Activated CD8-positive, alpha-beta memory T cell treated with anti-CD3 and anti-CD28 coated beads for 36 hours (primary cell): ENCODE results near the gene AAK1. TPM values are rescaled to one million over a fixed set of nuclear protein-coding genes. Genes with fewer than 3 reads are reported as not detected.
"Not testable (repeated sequence)": the region's sequence is repeated elsewhere in the genome, so short reads cannot be mapped to it uniquely, and the experiment has no call there.

Experiments used
- CTCF ChIA-PET: fragments of 350-600 bp; sonication (Branson Sonifier 250); formaldehyde crosslinking; loops from one replicate; lab custom pipeline; 2021; ENCODE audit warnings: antibody characterized with exemption; lab: Charles Lee
- POLR2A ChIA-PET: fragments of 350-600 bp; sonication (Branson Sonifier 250); formaldehyde crosslinking; loops from one replicate; lab custom pipeline; 2021; ENCODE audit warnings: antibody characterized with exemption; lab: Charles Lee
- total RNA-seq, 2 experiments: library from RNA; stranded (reverse); gene quantifications; one replicate each; pipeline ENCODE4 v1.2.3, GENCODE V29; 2021

AAK1 gene
- total RNA-seq, 2 experiments from 2014 or later = 76.9 to 77.4 TPM

- CTCF ChIA-PET = no interaction called here
- POLR2A ChIA-PET = no interaction called here
Measured at GRCh38 chr2:69615969-69616368, 27.6 kb downstream of the AAK1 start.

GRCh38 chr2:69615078-69615625 lies 28.4 kb downstream of the AAK1 start:
- ChIA-PET CTCF (interaction anchor here (1.5 kb wide), 1 partner anchor 54 kb away, joined by 3 read pairs; no protein-coding TSS in a partner anchor), POLR2A (no interaction called here)

GRCh38 chr2:69612707-69613106 lies 30.8 kb downstream of the AAK1 start:
- ChIA-PET POLR2A (no interaction called here), CTCF (no interaction called here)

GRCh38 chr2:69612200-69612599 lies 31.3 kb downstream of the AAK1 start:
- ChIA-PET POLR2A (no interaction called here), CTCF (no interaction called here)

- CTCF ChIA-PET = interaction anchor here (1.0 kb wide), 1 partner anchor 15 kb away, joined by 3 read pairs; no protein-coding TSS in a partner anchor
- POLR2A ChIA-PET = no interaction called here
Measured at GRCh38 chr2:69608109-69608508, 35.4 kb downstream of the AAK1 start.

GRCh38 chr2:69606771-69607170 lies 36.8 kb downstream of the AAK1 start:
- CTCF ChIA-PET, POLR2A ChIA-PET: not testable (repeated sequence)

GRCh38 chr2:69605284-69605683 lies 38.3 kb downstream of the AAK1 start:
- POLR2A ChIA-PET = no interaction called here
- CTCF ChIA-PET = interaction anchor here (1.4 kb wide), 1 partner anchor 40 kb away, joined by 3 read pairs; no protein-coding TSS in a partner anchor

GRCh38 chr2:69604836-69605235 lies 38.7 kb downstream of the AAK1 start:
- CTCF ChIA-PET = interaction anchor here (1.4 kb wide), 1 partner anchor 40 kb away, joined by 3 read pairs; no protein-coding TSS in a partner anchor
- POLR2A ChIA-PET = no interaction called here

GRCh38 chr2:69604026-69604678 lies 39.4 kb downstream of the AAK1 start:
- POLR2A ChIA-PET = no interaction called here
- CTCF ChIA-PET = interaction anchor here (0.9 to 1.4 kb wide), 2 partner anchors 39 to 43 kb away, joined by 3 to 4 read pairs; no protein-coding TSS in a partner anchor

- ChIA-PET CTCF (no interaction called here), POLR2A (no interaction called here)
Measured at GRCh38 chr2:69603146-69603743, 40.3 kb downstream of the AAK1 start.

GRCh38 chr2:69601179-69601612 lies 42.3 kb downstream of the AAK1 start:
- POLR2A ChIA-PET = no interaction called here

GRCh38 chr2:69600425-69600824 lies 43.1 kb downstream of the AAK1 start:
- POLR2A ChIA-PET = interaction anchor here (0.6 kb wide), 1 partner anchor 46 kb away, joined by 3 read pairs; no protein-coding TSS in a partner anchor
- CTCF ChIA-PET = interaction anchor here (0.7 to 1.2 kb wide), 3 partner anchors 20 to 83 kb away, joined by 3 to 4 read pairs (median 3); no protein-coding TSS in a partner anchor

More at GRCh38 chr2:69601179-69601612, 42.3 kb downstream of the AAK1 start:
- CTCF ChIA-PET = interaction anchor here (1.1 to 1.4 kb wide), 2 partner anchors 19 kb away, joined by 3 to 4 read pairs; no protein-coding TSS in a partner anchor

- ChIA-PET CTCF (interaction anchor here (1.4 kb wide), 1 partner anchor 31 kb away, joined by 3 read pairs; no protein-coding TSS in a partner anchor), POLR2A (no interaction called here)
Measured at GRCh38 chr2:69597843-69598610, 45.5 kb downstream of the AAK1 start.

GRCh38 chr2:69597105-69597504 lies 46.4 kb downstream of the AAK1 start:
- CTCF ChIA-PET = interaction anchor here (0.8 to 1.8 kb wide), 2 partner anchors 12 to 33 kb away, joined by 4 read pairs; no protein-coding TSS in a partner anchor
- POLR2A ChIA-PET = interaction anchor here (0.7 kb wide), 1 partner anchor 1207 kb away, joined by 3 read pairs; no protein-coding TSS in a partner anchor

GRCh38 chr2:69594341-69594740 lies 49.2 kb downstream of the AAK1 start:
- CTCF ChIA-PET = no interaction called here
- POLR2A ChIA-PET = no interaction called here

GRCh38 chr2:69592511-69592910 lies 51.0 kb downstream of the AAK1 start:
- ChIA-PET CTCF (no interaction called here), POLR2A (no interaction called here)

- CTCF ChIA-PET = interaction anchor here (1.7 kb wide), 1 partner anchor 25 kb away, joined by 8 read pairs; no protein-coding TSS in a partner anchor
- POLR2A ChIA-PET = interaction anchor here (0.6 kb wide), 1 partner anchor 38 kb away, joined by 3 read pairs; no protein-coding TSS in a partner anchor
Measured at GRCh38 chr2:69589973-69590652, 53.4 kb downstream of the AAK1 start.

GRCh38 chr2:69588945-69589344 lies 54.6 kb downstream of the AAK1 start:
- ChIA-PET POLR2A (no interaction called here), CTCF (interaction anchor here (0.6 to 1.5 kb wide), 2 partner anchors 24 to 584 kb away, joined by 3 to 6 read pairs; no protein-coding TSS in a partner anchor)
